T-helper 1 cell treated with Interleukin-12 subunit alpha and Interleukin-12 subunit beta and Interleukin-4 antibody, amounts not matched to agents 30 μg/mL and 1 μg/mL, for 36 hours (primary cell): ENCODE measurements around the gene RPRM.

Source experiments
- H3K27ac Mint-ChIP-seq: one replicate; pipeline ENCODE4 v1.8.0; 2021; ENCODE audit warnings: mild to moderate bottlenecking, mixed read lengths
- H3K27me3 Mint-ChIP-seq: one replicate; pipeline ENCODE4 v1.8.0; 2021; ENCODE audit warnings: low read depth, mixed read lengths
- H3K36me3 Mint-ChIP-seq: one replicate; pipeline ENCODE4 v1.8.0; 2021; ENCODE audit warnings: low read depth, mixed read lengths
- H3K4me1 Mint-ChIP-seq: one replicate; pipeline ENCODE4 v1.8.0; 2021; ENCODE audit warnings: low read depth, mixed read lengths
- H3K4me3 Mint-ChIP-seq: one replicate; pipeline ENCODE4 v1.8.0; 2021; ENCODE audit warnings: mild to moderate bottlenecking, moderate library complexity, mixed read lengths
- H3K9me3 Mint-ChIP-seq: one replicate; pipeline ENCODE4 v1.8.0; 2021; ENCODE audit warnings: mixed read lengths

The RPRM gene

DNA sequence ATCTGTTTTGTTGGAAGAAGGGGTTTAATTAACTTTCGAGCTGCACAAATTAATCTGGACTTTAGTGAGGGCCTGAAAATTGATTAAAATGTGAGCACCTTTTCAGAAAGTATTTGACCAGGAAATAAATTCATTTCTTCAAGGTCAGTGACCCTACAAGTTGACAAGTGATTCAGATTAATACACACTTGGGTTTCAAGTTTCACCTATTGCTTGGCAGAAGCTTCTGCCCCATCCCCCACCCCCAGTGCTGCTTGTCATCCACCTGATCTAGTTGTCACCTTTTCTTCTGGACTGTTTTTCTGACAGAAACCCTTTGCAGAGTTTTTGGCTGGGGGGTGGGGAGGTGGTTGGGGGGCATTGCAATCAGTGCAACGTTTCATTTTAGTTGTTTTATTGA lies 46.2 kb downstream of the RPRM start:
- no peak overlapping the region for H3K4me3 Mint-ChIP-seq
- H3K27ac Mint-ChIP-seq: no peak overlapping the region
- no peaks in the 10 kb centered on the region for H3K4me1 Mint-ChIP-seq
- H3K36me3 Mint-ChIP-seq: no peaks in the 10 kb centered on the region
- no peaks in the 10 kb centered on the region for H3K27me3 Mint-ChIP-seq
- H3K9me3 Mint-ChIP-seq: peaks cover 6% of the 10 kb centered on the region

DNA sequence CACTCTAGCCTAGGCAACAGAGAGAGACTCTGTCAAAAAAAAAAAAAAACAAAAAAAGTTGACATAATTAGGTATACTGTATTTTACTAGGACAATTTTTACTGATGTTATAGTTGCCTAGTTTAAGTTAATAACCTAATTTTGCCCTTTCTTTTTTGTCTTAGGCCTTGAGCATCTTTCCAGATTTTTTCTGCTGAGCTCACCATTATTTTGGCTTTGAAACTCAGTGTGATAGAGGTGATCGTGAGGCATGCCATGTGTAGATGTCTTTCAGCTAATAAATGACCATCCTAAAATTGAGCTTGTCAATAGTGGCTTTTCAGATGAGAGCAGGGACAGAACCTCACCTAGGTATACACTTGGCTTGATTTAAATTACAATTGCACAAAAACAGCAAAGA lies 47.4 kb downstream of the RPRM start:
- Mint-ChIP-seq H3K4me1 (no peaks in the 10 kb centered on the region), H3K4me3 (no peak overlapping the region), H3K27ac (no peak overlapping the region), H3K9me3 (no peaks in the 10 kb centered on the region), H3K27me3 (no peaks in the 10 kb centered on the region), H3K36me3 (no peaks in the 10 kb centered on the region)
